Esophagus muscularis mucosa (tissue), 4 donors: ENCODE data around the gene REEP2.
"Not testable (repeated sequence)": the region's sequence is repeated elsewhere in the genome, so short reads cannot be mapped to it uniquely, and the experiment has no call there.

Source experiments
- CTCF ChIP-seq, 3 experiments: fragments of 200-600 bp in 2 of 3; fragments of 450-650 bp in 1 of 3; sonication (generic) in 2 of 3; IDR thresholded peaks; one replicate each; pipeline ENCODE4 v1.5.1; 2017 to 2019; ENCODE audit warnings: antibody characterized with exemption in 3 of 3, mild to moderate bottlenecking in 2 of 3, moderate library complexity in 1 of 3
- EP300 ChIP-seq: sonication (generic); formaldehyde crosslinking; IDR thresholded peaks from one replicate; pipeline ENCODE4 v1.6.1; 2017; ENCODE audit warnings: antibody characterized with exemption
- POLR2A ChIP-seq: fragments of 450-650 bp; IDR thresholded peaks from one replicate; pipeline ENCODE4 v1.6.1; 2017; ENCODE audit warnings: antibody characterized with exemption, moderate library complexity, mild to moderate bottlenecking, low read depth
- POLR2AphosphoS5 ChIP-seq, 2 donors: sonication (generic); formaldehyde crosslinking; IDR thresholded peaks; one replicate each; pipeline ENCODE4 v1.6.1; 2017; ENCODE audit warnings: antibody characterized with exemption in 2 of 2

DNA sequence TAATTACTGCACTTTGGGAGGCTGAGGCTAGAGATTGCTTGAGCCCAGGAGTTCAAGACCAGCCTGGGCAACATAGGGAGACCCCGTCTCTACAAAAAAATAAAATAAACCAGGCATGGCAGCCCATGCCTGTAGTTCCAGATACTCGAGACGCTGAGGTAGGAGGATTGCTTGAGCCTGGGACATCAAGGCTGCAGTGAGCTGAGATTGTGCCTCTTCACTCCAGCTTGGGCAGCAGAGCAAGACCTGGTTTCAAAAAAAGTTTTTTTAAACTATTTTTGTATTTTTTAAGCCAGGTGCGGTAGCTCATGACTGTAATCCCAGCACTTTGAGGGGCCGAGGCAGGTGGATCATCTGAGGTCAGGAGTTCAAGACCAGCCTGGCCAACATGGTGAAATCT lies 34.3 kb downstream of the REEP2 start:
- not testable (repeated sequence) for TF ChIP-seq CTCF (IDR thresholded peaks at IDR 0.05); POLR2AphosphoS5 (IDR thresholded peaks at IDR 0.05); EP300; POLR2A
